SH-SY5Y (cell line): ENCODE measurements around the gene SLC12A3.

Experiments
- GATA2 ChIP-seq: IDR thresholded peaks from 2 replicates; pipeline ENCODE4 v1.6.1; 2011; ENCODE audit warnings: mild to moderate bottlenecking, low read depth, low read length
- GATA3 ChIP-seq: IDR thresholded peaks from 2 replicates; pipeline ENCODE4 v1.6.1; 2011; ENCODE audit warnings: low read depth, mild to moderate bottlenecking, low read length, moderate library complexity

SLC12A3 gene

DNA sequence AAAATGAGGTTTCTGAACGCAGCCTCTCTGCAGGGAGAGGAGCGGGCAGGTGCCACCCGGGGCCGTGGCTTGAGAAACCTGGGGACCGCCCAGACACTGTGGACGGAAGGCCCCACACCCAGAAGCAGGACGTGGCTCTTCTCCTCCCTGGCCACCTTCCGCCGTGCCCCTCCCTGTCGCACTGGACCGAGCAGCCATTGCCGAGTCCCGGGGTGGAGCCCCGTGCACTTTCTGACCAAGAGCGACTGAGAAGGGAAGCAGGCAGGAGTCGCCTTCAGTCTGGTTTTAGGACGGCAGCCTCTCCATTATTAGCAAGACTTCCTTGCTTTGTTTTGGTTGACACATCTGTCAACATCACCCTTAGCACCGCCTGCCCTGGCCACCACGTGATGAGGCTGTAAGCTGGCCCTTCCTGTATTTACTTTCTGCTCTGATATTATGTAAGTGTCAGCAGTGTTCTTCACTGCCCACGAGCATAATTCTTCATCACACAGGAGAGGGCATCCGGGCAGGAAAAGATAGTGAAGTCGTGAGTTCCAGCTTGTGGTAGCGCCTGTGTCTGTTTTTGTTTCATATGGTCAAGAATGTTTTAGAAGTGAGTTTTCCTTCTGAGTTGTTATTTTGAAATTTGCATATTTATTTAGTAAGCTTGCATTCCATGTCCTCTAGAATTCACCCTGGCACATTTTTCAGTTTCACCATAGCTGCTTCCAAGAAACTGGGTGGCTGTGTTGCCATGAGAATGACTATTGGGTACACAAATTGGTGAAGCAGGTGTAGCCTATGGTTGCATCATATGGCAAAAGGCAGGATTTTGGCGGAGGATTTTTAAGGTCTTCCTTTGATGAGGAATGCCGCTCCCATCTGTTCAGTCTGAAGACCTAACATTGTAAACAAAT is 68.0 kb downstream of the SLC12A3 start:
- TF ChIP-seq GATA3 = no peak
- TF ChIP-seq GATA2 = no peak

DNA sequence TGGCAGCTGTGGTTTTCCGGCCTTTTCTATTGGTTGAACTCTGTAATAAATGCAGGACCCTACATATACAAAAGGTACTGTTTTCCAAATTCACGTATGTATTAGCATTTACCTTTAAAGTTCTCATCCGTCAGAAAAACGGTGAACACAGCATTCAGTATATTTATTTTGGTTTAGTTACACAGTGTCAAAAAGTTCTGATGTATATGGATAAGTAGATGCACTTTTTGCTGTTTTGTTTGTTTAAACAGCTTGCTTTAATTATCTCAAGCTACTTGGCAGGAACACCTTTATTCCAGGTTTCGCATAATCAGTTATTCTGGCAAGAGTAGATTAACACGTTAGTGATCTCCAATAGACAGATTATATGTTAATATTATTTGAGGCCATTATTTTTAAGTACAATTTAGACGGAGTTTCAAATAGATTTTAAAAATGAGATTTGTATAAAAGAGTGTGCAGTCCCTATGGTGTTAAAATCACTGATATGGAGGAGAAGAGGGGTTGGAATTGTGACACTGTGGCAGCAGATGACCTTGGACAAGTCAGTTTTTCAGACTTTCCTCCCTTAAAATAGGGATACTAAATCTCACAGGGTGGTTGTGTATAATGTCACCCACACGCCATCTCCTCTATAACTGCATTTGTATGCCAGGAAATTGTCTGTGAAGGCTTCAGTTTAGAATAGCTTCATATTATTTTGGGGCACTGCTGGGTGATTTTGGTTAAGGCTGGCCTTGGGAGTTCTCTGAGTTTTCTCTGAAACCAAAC is 69.0 kb downstream of the SLC12A3 start:
- TF ChIP-seq GATA3 = no peak
- TF ChIP-seq GATA2 = no peak

DNA sequence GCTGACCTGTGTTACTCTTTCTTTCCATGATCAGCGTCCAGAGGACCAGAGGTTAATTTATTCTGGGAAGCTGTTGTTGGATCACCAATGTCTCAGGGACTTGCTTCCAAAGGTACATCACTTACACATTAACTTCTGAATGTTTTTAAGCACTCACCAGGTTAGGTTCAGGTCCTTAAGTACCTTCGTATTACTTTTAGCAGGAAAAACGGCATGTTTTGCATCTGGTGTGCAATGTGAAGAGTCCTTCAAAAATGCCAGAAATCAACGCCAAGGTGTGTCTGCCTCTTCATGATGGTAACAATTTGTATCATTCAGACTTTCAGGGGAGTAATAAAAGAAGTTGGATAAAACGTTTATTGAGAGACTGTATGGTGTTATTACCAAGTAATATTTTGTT is 70.2 kb downstream of the SLC12A3 start:
- no peak for TF ChIP-seq GATA3
- TF ChIP-seq GATA2 = no peak

DNA sequence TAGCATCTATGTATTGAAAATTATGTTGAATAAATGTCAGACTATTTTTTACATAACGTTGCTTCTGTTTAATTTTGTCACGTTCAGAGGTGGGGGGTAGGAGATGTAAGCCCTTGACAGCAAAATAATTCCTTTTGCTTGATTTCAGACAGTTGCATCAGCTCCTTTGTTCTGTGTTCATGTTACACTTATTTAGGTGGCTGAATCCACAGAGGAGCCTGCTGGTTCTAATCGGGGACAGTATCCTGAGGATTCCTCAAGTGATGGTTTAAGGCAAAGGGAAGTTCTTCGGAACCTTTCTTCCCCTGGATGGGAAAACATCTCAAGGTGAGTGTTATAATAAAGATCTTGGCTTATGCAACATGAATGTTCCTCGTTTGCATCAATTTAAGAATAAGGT is 71.5 kb downstream of the SLC12A3 start:
- TF ChIP-seq GATA2 (no peak), GATA3 (no peak)

DNA sequence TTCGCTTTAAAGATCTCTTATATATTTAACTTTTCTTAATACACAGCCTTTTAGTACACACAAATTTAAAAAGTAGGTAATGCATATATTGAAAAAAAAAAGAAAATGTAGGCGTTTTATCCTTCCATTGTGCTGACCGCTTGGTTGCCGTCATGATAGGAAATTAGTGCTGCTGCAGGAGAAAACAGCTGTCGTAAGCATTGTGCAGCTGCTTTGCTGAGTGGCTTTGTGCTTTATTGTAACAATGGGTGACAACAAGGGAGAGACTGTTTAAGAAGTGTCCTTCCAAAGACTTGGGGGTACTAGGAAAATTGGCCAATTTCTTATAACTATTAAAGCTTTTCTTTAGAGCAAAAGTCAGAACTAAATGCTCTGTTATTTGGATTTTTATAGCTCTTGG is 71.9 kb downstream of the SLC12A3 start:
- no peak for TF ChIP-seq GATA2
- no peak for TF ChIP-seq GATA3

DNA sequence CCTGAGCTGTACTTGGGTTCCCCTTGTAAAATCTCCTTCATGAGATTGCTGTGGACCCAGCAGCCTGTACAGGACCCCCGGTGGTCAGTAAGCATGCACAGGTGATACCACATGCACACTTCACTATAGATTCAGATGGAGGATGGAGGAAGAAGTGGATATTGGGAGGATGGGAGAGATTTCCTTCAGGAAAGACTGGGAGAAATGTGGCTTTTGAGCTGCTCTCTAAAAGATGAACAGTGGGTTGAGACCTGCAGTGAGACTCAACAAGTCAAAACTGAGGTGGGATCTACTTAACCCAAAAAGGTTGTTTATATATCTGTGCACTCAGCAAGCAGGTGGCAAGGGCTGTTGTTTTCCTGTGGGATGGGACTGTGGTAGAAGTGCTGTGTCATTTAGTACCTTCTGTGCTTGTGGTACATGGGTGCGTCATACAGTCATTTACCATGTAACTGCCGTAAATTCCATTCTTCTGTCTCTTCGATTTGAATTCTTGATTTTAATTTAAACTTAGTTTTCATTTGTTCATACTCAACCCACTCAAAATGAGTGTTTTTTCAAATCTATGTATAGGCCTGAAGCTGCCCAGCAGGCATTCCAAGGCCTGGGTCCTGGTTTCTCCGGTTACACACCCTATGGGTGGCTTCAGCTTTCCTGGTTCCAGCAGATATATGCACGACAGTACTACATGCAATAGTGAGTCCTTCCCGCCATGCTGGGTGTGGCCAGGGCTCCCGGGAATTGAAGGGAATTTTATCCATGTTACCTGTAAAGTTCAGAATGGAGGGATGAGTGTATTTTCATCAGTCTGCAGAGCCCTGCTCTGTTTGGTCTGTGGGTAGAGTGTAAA is 73.9 kb downstream of the SLC12A3 start:
- no peak for TF ChIP-seq GATA3
- TF ChIP-seq GATA2 = no peak

DNA sequence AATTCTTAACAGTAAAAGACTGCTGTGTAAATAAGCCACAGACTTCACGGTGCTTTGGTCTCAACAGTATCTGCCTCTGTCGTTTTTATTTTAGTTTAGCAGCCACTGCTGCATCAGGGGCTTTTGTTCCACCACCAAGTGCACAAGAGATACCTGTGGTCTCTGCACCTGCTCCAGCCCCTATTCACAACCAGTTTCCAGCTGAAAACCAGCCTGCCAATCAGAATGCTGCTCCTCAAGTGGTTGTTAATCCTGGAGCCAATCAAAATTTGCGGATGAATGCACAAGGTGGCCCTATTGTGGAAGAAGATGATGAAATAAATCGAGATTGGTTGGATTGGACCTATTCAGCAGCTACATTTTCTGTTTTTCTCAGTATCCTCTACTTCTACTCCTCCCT is 74.8 kb downstream of the SLC12A3 start:
- TF ChIP-seq GATA2 (no peak), GATA3 (no peak)

DNA sequence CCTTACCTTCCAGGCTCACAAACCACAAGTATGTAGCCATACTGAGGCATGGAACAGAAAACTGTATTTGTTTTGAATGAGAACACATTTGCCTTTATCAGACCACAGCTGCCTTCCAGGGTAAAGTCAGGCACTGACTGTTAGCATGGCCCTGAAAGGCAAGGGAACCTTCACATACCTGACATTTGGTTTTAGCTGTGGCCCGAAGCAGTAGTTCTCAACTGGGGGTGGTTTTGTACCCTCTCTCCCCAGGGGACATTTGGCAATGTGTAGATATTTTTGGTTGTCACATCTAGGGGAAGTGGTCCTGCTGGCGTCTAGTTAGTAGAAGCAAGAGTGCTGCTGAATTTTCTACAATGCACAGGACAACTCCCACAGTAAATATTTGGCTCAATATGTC is 76.1 kb downstream of the SLC12A3 start:
- TF ChIP-seq GATA2 = no peak
- no peak for TF ChIP-seq GATA3

DNA sequence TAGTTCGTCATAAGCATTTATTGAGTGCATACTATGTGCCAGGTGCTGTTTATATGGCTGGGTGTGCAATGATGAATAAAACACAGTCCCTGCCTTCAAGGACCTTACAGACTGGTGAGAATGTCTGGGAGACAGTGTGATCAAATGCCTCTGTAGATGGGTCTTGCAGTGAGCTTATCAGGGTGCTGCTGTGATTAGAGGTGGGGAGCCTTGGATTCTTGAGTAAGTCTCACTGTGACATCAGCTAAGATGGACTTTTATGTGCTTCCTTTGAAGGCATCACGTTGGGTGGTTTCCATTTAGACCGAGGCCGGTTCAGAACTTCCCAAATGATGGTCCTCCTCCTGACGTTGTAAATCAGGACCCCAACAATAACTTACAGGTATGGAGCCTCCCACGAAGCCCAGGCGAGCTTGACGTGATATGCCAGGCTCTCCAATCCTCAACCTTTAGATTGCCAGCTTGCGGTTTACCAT is 76.9 kb downstream of the SLC12A3 start:
- TF ChIP-seq GATA2 (no peak), GATA3 (no peak)

DNA sequence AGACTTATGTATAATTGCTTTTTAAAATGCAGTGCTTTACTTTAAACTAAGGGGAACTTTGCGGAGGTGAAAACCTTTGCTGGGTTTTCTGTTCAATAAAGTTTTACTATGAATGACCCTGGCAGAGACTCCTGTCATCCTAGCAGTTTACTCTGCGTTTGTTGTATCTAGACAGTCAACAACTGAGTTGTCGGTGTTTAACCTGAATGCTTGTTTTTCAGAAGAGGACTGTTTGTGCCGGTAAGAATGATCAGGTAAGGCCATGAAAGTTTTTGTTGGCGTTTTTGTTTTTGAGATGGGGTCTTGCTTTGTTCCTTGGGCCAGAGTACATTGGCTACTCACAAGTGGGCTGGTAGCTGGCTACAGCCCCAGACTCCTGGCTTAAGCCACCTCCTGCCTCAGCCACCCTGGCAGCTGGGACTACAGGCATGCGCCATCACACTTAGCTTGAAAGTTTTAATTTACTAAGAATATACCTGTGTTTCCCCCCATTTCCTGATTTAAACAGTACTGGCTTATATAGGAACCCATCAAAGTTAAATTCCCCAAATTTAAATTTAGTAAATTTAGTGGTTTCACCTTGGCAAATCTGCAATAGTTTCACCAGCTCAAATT is 78.9 kb downstream of the SLC12A3 start:
- TF ChIP-seq GATA3 (no peak), GATA2 (no peak)

DNA sequence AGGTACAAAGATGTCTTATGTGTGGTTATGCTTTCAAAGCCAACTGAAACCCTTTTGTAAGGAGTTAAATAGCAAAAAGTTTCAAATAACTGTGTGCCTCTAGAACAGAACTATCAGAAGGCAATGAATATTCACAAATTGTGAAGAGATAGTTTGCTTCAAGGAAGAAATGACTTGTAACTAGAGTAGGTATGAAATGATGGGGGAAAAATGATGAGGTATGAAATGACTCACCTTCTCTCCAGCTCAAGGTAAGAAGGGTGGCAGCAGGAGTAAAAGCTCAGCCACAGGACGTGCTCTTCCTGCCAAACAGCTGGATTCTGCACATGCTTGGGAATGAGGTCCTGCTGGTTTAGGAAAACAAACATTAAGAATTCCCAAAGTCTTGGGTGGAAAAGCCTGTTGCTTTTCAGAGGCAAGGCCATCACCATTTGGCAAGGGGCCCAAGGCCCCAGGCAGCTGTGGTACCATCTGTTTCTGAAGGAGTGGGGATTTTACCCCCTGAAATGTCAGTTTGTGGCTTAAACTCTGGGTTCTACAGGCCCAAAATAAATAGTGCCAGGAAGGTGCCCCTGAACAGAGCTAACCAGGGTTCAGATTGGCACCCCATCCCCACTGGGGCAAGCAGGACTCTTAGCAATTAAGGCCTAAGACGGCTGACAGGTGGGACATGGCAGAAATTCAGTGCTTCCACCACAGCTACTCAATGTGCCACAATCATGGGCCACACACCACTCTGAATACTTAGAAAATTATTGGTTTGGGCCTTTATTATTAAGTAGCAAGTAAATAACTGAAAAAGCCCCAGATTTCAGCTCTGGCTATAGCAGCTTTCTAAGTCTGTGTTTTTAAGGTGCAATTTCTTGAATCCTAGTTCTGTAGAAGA is 80.2 kb downstream of the SLC12A3 start:
- no peak for TF ChIP-seq GATA3
- no peak for TF ChIP-seq GATA2

DNA sequence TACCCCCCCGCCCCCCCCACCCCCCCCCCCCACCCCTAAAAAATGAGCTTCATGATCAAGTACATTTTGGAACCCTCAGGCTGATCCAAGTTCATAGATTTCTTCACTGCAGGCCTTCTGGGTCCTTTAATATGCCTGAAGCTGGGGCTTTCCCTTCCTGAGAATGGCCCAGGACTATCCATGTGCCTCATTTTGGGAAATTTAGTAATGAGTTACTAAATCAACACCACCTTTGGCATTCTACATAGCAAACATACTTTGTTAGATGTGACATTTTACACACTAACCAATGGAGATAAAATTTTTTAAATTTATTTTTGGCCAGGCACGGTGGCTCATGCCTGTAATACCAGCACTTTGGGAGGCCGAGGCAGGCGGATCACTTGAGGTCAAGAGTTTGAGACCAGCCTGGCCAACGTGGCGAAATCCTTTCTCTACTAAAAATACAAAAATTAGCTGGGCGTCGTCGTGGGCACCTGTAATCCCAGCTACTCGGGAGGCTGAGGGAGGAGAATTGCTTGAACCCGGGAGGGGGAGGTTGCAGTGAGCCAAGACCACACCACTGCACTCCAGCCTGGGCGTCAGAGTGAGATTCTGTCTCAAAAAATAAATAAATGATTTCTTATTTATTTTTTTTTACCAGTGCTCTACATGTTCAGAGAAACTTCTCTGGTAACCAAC is 81.0 kb downstream of the SLC12A3 start:
- TF ChIP-seq GATA3 (no peak), GATA2 (no peak)
